Activated CD8-positive, alpha-beta memory T cell treated with anti-CD3 and anti-CD28 coated beads for 48 hours (primary cell): Measurements from ENCODE around the gene PDZD2.
"Not testable (repeated sequence)": the region's sequence is repeated elsewhere in the genome, so short reads cannot be mapped to it uniquely, and the experiment has no call there.

Experiments
- DNase-seq, 3 experiments: peaks; one replicate each; pipeline ENCODE4 v3.0.0-alpha.2; 2020; ENCODE audit warnings: low read depth in 2 of 3, low spot score in 2 of 3

The PDZD2 gene

DNA sequence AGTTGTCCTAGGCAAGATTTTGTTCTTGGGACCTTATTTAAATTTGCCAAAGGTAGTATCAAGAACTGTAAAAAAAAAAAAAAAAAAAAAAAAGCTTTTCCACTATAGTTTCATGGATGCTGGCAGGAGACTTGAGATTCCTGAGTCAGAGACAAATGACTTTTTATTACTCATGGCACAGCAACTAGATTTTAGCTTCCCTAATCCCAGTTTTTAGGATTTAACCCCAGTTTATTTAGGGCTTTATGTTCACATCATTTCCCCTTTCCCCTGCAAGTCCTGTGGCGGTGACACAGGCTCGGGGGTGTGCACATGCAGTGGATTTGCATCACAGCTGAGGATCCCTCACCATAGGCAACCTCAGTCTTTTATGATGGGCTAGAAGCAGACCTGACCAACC is 390.3 kb downstream of the PDZD2 start:
- DNase-seq, result no peak

DNA sequence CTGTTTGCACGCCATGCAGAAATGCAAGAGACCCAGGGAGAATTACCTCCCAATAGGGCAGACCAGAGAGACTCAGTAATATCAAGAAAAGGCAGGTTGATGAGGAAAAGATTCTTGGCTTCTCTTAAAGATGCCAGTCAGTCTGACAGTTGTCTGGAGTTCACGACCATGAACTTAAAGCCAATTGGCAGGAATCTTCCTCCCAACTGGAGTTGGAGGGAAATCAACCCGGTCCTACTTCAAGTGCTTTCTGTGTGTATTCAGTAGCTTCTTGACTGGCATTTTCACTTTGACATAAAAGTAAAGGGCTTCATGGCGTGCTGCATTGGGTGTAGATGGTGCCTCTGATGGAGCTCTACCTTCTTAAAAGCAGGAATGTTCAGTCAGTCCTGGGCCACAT is 390.9 kb downstream of the PDZD2 start:
- DNase-seq, result no peak

DNA sequence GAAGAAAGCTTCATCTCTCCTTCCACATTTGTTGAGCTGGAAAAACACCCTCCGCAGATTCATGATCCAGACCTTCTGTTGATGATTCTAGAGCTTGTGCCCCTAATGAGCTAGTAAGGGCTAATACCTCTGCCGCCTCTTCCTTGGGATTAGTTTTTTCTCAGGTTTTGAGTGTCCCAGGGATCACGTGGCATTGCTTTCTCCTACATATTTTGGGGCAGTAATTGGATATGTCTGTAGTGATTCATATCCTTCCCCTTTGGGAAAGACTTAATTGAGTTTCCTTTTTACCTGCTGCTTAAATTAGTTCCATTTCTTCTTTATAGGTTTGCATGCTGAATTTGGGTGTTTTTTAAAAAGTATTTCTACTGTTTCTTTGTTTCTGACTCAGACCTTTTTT is 391.3 kb downstream of the PDZD2 start:
- no peak for DNase-seq

DNA sequence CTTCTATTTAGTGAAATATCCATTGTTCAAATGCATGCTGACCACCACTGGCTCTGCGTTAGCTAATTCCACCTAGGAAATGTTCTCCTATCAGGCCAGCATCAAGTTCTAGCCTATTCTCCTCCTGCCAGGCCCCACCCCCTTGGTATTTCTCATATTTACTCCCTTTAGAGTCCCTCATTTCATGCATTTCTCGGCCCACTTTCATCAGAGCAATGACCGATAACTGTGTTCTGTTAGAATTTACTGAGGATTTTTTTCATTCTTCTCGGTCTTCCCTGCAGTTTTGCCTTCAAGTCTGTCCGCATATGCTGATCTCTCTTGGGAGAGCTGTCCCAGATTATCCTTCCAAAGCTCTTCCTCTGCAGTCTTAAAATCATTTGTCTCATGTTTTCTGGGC is 391.8 kb downstream of the PDZD2 start:
- DNase-seq, result no peak

DNA sequence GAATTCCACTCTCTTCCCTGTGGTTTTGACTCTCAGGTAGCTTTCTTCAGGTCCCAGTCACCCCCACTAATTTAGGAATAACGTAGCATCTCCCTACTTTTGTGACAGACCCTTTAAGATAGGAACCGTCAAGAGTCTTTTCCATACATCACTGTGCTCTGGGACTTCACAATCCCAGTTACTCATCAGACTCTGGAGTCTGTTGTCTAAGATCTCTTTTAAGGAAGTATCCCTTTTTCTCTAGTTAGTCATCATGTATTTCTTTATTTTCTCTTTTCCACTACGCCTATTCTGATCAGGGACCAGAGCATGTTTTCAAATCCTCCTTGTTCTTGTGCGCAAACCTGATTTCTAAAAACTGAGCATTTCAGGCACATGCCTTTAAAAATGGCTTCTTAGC is 392.2 kb downstream of the PDZD2 start:
- no peak for DNase-seq

DNA sequence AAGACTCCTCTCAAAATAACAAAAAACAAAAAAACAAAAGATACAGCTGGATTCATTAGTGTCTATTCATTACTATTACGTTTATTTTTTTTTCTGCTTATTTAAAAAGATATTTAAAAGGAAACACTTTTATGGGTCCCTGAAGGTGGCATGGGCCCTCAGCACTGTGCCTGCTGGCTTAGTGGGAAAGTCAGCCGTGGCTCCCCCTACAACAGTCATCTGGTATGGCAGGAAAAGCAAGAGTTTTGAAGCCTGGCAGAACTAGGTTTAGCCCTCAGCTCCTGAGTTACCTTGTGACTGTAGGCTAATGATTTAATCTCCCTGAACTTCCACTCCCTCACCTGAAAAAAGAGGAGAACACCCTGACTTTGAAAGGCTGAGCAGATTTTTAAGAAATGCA is 399.6 kb downstream of the PDZD2 start:
- no peak for DNase-seq

DNA sequence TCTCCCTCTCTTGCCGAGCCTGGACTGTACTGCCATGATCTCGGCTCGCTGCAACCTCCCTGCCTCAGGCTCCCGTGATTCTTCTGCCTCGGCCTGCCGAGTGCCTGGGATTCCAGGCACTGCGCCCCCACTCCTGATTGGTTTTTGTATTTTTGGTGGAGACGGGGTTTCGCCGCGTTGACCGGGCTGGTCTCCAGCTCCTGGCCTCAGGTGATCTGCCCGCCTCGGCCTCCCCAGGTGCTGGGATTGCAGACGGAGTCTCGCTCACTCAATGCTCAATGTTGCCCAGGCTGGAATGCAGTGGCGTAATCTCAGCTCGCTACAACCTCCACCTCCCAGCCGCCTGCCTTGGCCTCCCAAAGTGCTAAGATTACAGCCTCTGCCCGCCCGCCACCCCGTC is 400.2 kb downstream of the PDZD2 start:
- not testable (repeated sequence) for DNase-seq

DNA sequence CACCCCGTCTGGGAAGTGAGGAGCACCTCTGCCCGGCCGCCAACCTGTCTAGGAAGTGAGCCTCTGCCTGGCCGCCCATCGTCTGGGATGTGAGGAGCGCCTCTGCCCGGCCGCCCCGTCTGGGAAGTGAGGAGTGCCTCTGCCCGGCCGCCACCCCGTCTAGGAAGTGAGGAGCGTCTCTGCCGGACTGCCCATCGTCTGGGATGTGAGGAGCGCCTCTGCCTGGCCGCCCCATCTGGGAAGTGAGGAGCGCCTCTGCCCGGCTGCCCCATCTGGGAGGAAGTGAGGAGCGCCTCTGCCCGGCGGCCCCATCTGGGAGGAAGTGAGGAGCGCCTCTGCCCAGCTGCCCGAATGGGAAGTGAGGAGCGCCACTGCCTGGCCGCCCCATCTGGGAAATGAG is 400.7 kb downstream of the PDZD2 start:
- DNase-seq, result not testable (repeated sequence)

DNA sequence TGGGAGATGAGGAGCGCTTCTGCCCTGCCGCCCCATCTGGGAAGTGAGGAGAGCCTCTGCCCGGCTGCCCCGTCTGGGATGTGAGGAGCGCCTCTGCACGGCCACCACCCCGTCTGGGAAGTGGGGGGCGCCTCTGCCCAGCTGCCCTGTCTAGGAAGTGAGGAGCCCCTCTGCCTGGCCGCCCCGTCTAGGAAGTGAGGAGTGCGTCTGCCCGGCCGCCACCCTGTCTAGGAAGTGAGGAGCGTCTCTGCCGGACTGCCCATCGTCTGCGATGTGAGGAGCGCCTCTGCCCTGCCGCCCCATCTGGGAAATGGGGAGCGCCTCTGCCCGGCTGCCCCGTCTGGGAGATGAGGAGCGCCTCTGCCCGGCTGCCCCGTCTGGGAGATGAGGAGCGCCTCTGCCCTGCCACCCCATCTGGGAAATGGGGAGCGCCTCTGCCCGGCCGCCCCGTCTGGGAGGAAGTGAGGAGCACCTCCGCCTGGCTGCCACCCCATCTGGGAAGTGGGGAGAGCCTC is 401.3 kb downstream of the PDZD2 start:
- not testable (repeated sequence) for DNase-seq

DNA sequence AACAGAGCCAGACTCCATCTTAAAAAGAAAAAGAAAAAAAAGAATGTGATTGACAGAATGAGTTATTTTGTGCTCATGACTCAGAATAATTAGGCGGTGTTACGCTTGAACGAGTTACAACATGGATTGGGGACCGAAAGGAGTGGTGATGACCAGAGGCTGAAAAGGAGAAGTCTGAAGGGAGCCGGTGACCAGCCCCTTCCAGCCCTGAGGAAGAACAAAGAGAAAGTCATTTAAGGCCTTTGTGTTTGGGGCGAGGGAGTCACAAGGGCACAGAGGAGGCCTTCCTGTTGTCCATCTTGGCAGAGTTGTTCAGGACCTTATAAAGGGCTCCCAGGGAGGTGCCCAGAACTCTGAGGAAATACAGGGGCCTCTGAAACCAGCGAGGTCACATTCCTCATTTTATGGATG is 403.6 kb downstream of the PDZD2 start:
- no peak for DNase-seq

DNA sequence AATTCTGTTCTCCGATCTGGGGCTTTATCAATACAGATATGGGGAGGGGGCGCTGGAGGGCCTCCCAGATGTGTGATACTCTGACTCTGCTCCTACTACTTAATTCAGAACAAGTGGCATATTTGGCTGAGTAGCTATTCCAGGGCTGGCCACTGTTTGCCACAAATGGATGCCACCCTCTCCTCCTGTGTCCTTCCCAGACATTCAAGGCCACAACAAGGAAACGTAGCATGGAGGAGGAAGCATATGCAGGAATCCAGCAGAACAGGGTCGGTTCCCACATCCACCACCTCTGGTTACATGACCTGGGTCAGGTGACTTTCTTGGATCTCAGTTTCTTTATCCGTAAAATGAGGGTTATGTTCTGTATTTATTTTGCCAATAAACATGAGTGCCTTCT is 404.2 kb downstream of the PDZD2 start:
- no peak for DNase-seq

DNA sequence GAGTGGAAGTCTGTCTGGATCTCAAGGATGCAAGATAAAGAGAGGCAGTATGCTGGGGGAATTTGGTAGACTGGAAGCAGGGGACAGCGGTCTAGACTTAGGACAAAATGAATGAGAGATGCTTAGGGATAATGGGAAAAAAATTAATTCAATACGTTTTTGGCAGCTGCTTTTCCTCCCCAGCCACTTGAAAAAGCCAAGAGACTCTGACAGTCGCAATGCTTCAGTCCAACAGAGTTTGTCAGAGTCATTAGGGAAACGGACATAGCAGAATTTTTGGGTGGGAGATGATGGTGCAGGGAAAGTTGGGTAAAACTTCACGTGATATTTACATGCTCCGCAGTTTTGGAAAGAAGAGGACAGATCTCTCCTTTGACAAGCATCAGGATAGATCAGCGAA is 405.5 kb downstream of the PDZD2 start:
- no peak for DNase-seq

DNA sequence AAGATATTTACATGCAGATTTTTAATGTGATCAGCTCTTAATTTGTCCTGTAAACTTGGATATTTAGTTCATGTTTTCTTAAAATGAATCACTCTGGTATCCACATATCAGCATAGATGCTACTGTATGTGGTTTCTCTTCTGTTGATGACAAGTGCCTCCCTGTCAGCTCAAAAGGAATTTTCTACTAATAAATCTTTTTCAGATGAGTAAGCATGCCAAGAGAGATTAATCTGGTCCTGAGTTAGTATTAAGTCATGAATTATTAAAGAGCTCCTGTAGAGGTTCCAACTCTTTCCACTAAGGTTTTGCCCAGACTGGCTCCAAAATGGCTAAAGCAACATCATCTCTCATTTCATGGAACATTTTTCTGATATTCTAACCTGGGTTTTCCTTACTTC is 406.0 kb downstream of the PDZD2 start:
- no peak for DNase-seq

DNA sequence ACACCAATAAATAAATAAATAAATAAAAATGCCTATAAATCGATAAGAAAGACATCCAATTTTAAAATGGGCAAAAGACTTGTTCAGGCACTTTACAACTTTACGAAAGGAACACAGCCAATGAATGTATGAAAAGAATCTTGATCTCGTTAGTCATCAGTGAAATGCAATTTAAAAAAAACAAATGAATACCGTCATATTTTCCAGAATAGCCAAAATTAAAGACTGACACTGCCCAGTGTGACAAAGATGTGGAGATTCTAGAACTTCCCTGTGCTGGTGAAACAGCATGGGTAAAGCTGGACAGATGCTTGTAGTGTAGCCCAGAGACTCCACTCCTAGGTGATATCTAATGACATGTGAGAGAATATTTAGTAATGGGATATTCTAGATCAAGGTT is 408.1 kb downstream of the PDZD2 start:
- no peak for DNase-seq

DNA sequence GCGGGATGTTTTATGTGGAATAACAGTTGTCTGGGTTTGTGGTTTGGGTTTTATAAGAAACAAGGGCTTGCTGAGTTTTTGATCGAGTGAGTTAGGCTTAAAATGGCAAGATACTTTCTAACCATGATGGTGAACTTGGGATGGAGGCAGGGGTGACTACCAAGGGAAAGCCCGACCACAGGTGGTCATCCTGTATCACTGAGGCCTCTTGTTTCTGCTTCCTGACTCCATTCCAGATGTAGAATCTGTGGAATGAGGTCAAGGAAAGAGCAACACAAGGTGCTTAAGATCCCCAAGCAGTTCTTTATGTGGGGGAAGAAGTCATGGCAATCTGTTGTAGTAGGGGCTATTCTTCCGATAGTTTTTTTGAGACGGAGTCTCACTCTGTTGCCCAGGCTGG is 412.9 kb downstream of the PDZD2 start:
- DNase-seq, result no peak

DNA sequence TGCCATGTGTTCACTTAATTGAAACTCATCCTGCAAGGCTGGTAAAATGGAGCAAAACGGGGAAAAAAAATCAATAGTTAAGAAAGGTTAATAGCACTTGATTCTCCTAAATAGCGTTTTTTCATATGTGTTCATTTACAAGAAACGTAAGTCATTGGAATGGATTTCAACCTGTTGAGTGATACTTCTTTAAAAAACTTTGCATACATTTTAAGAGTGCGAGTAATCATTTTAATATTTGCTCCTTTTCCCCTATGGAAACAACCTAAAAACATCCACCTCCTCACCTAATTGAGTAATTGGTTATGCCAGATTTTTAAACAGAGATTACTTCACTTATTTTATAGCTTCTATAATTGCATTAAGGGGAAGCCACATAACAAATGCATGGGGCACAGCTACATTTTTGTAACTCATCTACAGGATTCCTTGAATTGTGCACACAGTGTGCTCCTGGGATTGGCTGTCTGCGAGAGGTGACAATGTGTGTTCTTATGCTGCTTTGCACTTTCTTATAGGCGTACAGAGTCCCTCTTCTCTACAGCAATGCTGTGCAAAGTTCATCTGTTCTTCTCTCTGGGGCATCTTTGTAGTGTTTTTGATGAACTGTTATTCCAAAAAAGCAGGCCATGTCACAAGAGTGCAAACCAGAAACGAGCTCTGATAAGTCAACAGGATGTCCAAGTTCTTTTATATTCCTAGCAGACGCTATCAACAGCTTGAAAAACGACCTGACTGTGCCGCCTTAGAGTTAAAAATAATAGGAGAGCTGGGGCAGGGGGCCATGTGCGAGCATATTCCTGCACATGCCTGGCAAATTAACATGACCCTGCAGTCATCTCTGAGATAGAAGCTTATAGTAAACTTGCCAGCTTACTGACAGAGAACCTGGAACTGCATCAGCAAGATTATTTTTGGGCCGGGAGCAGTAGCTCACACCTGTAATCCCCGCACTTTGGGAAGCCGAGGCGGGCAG is 417.2 kb downstream of the PDZD2 start:
- no peak for DNase-seq

DNA sequence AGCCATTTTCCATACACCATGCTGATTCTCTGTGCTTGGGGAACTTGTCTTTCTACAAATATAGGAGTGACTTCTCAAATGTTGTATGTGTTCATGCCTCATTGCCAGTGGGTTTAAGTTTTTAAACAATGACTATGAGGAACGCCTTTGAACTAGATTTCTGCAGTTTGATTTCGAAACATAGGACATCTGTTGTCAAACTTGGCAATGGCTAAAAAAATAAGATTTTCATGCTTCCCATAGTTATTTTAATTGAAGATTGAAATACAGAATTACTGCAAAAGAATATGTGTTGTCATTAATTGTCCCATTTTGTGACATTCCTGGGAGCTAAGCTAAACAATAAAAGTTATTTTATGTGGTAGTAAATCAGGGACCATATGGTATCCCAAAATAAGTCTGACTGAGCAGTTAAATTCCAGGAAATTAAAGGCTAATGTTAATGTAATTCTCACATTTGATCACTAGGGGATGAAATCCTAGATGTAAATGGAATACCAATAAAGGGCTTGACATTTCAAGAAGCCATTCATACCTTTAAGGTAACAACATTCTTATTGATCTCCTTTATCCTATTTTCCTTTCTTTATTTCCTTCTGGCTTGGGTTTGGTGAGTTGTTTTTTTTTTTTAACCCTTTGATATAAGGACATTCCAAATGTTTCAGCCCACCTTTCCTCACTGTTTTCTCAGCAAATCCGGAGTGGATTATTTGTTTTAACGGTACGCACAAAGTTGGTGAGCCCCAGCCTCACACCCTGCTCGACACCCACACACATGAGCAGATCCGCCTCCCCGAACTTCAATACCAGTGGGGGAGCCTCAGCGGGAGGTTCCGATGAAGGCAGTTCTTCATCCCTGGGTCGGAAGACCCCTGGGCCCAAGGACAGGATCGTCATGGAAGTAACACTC is 418.5 kb downstream of the PDZD2 start:
- no peak for DNase-seq

DNA sequence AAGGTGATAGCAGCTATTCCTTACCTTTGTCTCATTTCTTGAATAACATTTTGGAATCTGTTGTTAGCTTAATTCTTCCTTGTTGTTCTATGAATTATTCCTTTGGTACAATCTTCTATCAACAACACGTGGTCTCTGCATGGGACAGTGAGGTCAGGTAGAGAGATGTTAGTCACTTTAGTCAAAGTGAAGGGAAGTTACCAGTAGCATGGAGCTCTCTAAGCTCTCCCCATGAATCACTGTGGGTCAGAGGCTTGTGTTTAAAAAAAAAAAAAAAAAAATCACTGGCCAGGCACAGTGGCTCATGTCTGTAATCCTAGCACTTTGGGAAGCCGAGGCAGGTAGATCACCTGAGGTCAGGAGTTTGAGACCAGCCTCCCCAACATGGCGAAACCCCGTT is 419.2 kb downstream of the PDZD2 start:
- no peak for DNase-seq

DNA sequence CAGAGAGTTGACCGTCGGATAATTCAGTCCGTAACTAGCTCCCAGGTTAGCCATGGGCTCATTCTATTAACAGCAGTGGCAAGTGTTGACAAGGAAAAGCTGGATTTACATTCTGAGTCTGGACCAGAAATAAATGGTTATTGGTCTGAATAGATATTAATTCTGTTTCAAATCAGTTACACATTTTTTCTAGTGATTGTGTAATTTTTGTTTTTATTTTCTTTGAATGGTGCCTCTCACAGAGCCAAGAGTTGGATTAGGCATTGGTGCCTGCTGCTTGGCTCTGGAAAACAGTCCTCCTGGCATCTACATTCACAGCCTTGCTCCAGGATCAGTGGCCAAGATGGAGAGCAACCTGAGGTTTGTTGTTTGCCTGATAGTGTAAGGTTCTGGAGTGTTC is 420.1 kb downstream of the PDZD2 start:
- no peak for DNase-seq

DNA sequence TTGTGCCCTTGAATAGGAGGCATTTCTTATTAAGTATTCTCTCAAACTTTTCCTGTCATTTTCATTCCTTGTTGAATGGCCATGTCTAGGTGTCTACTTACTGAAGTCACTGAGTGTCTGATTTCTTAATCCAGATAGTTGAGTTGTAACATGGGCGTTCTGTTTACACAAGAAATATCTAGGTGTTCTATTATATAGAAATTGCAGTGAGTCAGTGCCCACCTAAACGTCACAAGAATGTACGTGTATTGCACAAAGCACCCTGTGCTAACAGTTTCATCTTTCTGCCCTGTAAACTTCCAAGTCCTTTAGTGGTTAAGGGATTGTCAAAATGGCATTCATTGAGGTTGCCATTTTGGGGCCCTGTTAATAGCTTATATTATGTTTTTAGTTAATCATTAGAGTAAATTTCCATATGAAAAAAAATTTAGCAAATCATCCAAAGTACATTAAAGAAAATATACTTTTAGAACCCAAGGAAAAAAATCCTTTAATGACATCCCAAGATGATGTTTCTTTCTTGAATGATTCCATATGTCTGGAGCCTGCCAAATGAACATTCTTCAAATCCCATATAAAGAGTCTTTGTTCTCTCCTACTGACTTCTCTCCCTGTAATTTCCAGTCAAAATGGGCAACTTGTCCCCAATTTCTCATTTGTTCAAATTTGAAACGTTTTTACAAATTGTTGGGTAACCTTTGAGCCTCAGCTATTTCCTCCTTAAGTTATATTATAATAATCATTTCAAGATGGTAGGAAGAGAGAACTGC is 421.0 kb downstream of the PDZD2 start:
- DNase-seq, result no peak

DNA sequence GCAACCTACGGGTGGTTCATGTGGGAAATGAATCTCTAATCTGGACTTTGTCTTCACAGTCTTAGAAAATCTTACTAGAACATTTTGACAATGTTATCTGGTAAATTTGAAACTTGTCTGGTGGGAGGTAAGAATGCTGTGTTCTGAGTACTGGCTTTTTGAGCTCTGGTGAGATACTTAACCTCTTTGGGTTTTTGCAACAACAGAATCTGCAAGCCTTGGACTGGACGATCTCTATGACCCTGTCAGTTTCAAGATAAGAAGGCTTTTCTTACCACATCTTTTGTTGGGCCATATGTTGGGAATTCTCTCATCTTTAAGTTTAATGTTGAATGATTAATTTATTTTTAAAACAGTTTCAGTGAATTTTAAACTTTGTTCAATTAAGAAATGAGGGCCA is 422.3 kb downstream of the PDZD2 start:
- DNase-seq, result no peak
